Neural progenitor cell (in vitro differentiated cells): ENCODE measurements around the gene SPRR3.

ENCODE experiments used
- CTCF ChIP-seq: fragments of 200-600 bp; sonication (generic); IDR thresholded peaks from 2 replicates; pipeline ENCODE4 v1.5.1; 2017; ENCODE audit warnings: antibody characterized with exemption, mild to moderate bottlenecking
- EZH2phosphoT487 ChIP-seq: fragments of 200-600 bp; sonication (generic); IDR thresholded peaks from 2 replicates; pipeline ENCODE4 v1.6.1; 2017; ENCODE audit warnings: antibody characterized with exemption

- TF ChIP-seq CTCF (no peak), EZH2phosphoT487 (no peak)
Observed at GRCh38 chr1:153001382-153001781, at the start of gene SPRR3.
